Smooth muscle cell (in vitro differentiated cells): ENCODE data around the gene SCAMP2. TPM values are rescaled to one million over a fixed set of nuclear protein-coding genes. Genes with fewer than 3 reads are reported as not detected.

Experiments
- DNase-seq: peaks from one replicate; lab custom pipeline; 2025; ENCODE audit not compliant: unreplicated experiment; lab: John Stamatoyannopoulos, UW
- H2AFZ ChIP-seq: fragments of 200-600 bp; sonication (generic); 2 replicates; pipeline ENCODE4 v1.6.0; 2016; ENCODE audit warnings: antibody characterized with exemption, low read depth, mild to moderate bottlenecking
- H3F3A ChIP-seq: fragments of 200-600 bp; sonication (generic); 2 replicates; pipeline ENCODE4 v1.6.0; 2017; ENCODE audit warnings: antibody characterized with exemption, low read depth
- H3K27ac ChIP-seq: fragments of 200-600 bp; sonication (generic); 2 replicates; pipeline ENCODE4 v1.5.1; 2016; ENCODE audit warnings: low read depth, mild to moderate bottlenecking
- H3K27me3 ChIP-seq: fragments of 200-600 bp; sonication (generic); 2 replicates; pipeline ENCODE4 v1.6.1; 2016; ENCODE audit warnings: low read depth, mild to moderate bottlenecking
- H3K36me3 ChIP-seq: fragments of 200-600 bp; sonication (generic); 2 replicates; pipeline ENCODE4 v1.5.1; 2016; ENCODE audit warnings: low read depth
- H3K4me1 ChIP-seq: fragments of 200-600 bp; sonication (generic); 2 replicates; pipeline ENCODE4 v1.5.1; 2016; ENCODE audit warnings: low read depth
- H3K4me2 ChIP-seq: fragments of 200-600 bp; sonication (generic); 2 replicates; pipeline ENCODE4 v1.6.0; 2016; ENCODE audit warnings: mild to moderate bottlenecking
- H3K4me3 ChIP-seq: fragments of 200-600 bp; sonication (generic); 2 replicates; pipeline ENCODE4 v1.5.1; 2016; ENCODE audit warnings: mild to moderate bottlenecking
- H3K79me2 ChIP-seq: fragments of 200-600 bp; sonication (generic); 2 replicates; pipeline ENCODE4 v1.6.0; 2016; ENCODE audit warnings: low read depth, mild to moderate bottlenecking
- H3K9ac ChIP-seq: fragments of 200-600 bp; sonication (generic); 2 replicates; pipeline ENCODE4 v1.6.0; 2016; ENCODE audit warnings: low read depth
- H3K9me3 ChIP-seq: fragments of 200-600 bp; sonication (generic); replicated peaks from 2 replicates; pipeline ENCODE4 v1.5.1; 2016; ENCODE audit warnings: low read depth
- H4K20me1 ChIP-seq: fragments of 200-600 bp; sonication (generic); 2 replicates; pipeline ENCODE4 v1.6.0; 2016; ENCODE audit warnings: low read depth
- CTCF ChIP-seq: fragments of 200-600 bp; sonication (generic); IDR thresholded peaks from 2 replicates; pipeline ENCODE4 v1.5.1; 2017; ENCODE audit warnings: borderline replicate concordance, mild to moderate bottlenecking, antibody characterized with exemption; ENCODE audit not compliant: insufficient read depth, poor library complexity, severe bottlenecking
- WGBS: methylation state at CpG from one replicate; pipeline ENCODE4 v1.1.7; 2016; ENCODE audit warnings: low lambda C conversion rate; 5-methylcytosine and 5-hydroxymethylcytosine counted together
- polyA plus RNA-seq: library from polyadenylated mRNA; unstranded; fragments of >200 nt; fragmentation: Nextera tagmentation; extraction: Ambion mirVana; gene quantifications from 2 replicates; pipeline ENCODE4 v1.2.1, GENCODE V29; 2016
- total RNA-seq: library from RNA; depleted of rRNA; stranded (reverse); fragments of >200 nt; gene quantifications from 2 replicates; pipeline ENCODE4 v1.2.3, GENCODE V29; 2014

The SCAMP2 gene
- total and polyA plus RNA-seq, 2 experiments from 2014 or later = 55.5 to 80.3 TPM

GRCh38 chr15:74840851-74841775, 32.1 kb downstream of the SCAMP2 start:
- H3K4me1 ChIP-seq = peaks cover 16% of the 10 kb centered on the region
- H4K20me1 ChIP-seq = no peaks in the 10 kb centered on the region
- WGBS = 94% methylated on average over 9 of the region's 9 CpGs
- no peaks in the 10 kb centered on the region for H3K27me3 ChIP-seq
- no peak overlapping the region for H2AFZ ChIP-seq
- H3F3A ChIP-seq = peaks cover 4% of the 10 kb centered on the region
- no peaks in the 10 kb centered on the region for H3K79me2 ChIP-seq
- H3K36me3 ChIP-seq = no peaks in the 10 kb centered on the region
- no peak for DNase-seq
- H3K27ac ChIP-seq = no peak overlapping the region
- H3K4me3 ChIP-seq = no peak overlapping the region
- no peak overlapping the region for H3K9ac ChIP-seq
- no peaks in the 10 kb centered on the region for H3K9me3 ChIP-seq
- H3K4me2 ChIP-seq = no peak overlapping the region
- no peak for TF ChIP-seq CTCF

- Histone ChIP-seq H3F3A (peaks cover 4% of the 10 kb centered on the region), H3K4me3 (no peak overlapping the region), H3K79me2 (no peaks in the 10 kb centered on the region), H4K20me1 (no peaks in the 10 kb centered on the region), H3K4me1 (peaks cover 16% of the 10 kb centered on the region), H3K9me3 (no peaks in the 10 kb centered on the region), H3K27ac (no peak overlapping the region), H3K27me3 (no peaks in the 10 kb centered on the region), H3K9ac (no peak overlapping the region), H2AFZ (no peak overlapping the region), H3K4me2 (no peak overlapping the region), H3K36me3 (no peaks in the 10 kb centered on the region)
- DNase-seq = no peak
- WGBS = 86% methylated on average over 30 of the region's 31 CpGs
- TF ChIP-seq CTCF = no peak
Measured at GRCh38 chr15:74839526-74840395, 33.4 kb downstream of the SCAMP2 start.

GRCh38 chr15:74838746-74839525, 34.2 kb downstream of the SCAMP2 start:
- peaks cover 8% of the 10 kb centered on the region for H3K4me1 ChIP-seq
- 94% methylated on average over 11 of the region's 11 CpGs for WGBS

More at GRCh38 chr15:74838746-74839525, 34.2 kb downstream of the SCAMP2 start:
- H3K27me3 ChIP-seq = no peaks in the 10 kb centered on the region
- DNase-seq = no peak
- no peaks in the 10 kb centered on the region for H3K79me2 ChIP-seq
- H2AFZ ChIP-seq = no peak overlapping the region
- no peak overlapping the region for H3K9ac ChIP-seq
- H4K20me1 ChIP-seq = no peaks in the 10 kb centered on the region
- TF ChIP-seq CTCF = no peak
- H3K27ac ChIP-seq = no peak overlapping the region
- no peaks in the 10 kb centered on the region for H3K9me3 ChIP-seq
- H3K36me3 ChIP-seq = no peaks in the 10 kb centered on the region
- no peak overlapping the region for H3K4me2 ChIP-seq
- H3K4me3 ChIP-seq = no peak overlapping the region
- H3F3A ChIP-seq = peaks cover 4% of the 10 kb centered on the region
